Stimulated activated CD4-positive, alpha-beta T cell treated with anti-CD3 and anti-CD28 coated beads, Interleukin-4, amount 100 ng/mL, for 4 hours (primary cell): ENCODE results near the gene HIRIP3.

Experiments
- DNase-seq, 2 experiments: peaks; one replicate each; pipeline ENCODE4 v3.0.0-alpha.2; 2020

Gene HIRIP3

GRCh38 chr16:29958756-29959155 lies 36.7 kb downstream of the HIRIP3 start:
- no peak for DNase-seq

GRCh38 chr16:29951625-29952365 lies 43.6 kb downstream of the HIRIP3 start:
- DNase-seq: no peak

GRCh38 chr16:29950806-29951461 lies 44.5 kb downstream of the HIRIP3 start:
- DNase-seq: no peak

- no peak for DNase-seq
Measured at GRCh38 chr16:29947897-29948296, 47.5 kb downstream of the HIRIP3 start.

GRCh38 chr16:29943846-29944799 lies 51.3 kb downstream of the HIRIP3 start:
- no peak for DNase-seq
